ENCODE measurements around the gene EPS15.
A peak's percentile ranks its signal among the peaks of the same experiment; 100 is the strongest.

The EPS15 gene

DNA sequence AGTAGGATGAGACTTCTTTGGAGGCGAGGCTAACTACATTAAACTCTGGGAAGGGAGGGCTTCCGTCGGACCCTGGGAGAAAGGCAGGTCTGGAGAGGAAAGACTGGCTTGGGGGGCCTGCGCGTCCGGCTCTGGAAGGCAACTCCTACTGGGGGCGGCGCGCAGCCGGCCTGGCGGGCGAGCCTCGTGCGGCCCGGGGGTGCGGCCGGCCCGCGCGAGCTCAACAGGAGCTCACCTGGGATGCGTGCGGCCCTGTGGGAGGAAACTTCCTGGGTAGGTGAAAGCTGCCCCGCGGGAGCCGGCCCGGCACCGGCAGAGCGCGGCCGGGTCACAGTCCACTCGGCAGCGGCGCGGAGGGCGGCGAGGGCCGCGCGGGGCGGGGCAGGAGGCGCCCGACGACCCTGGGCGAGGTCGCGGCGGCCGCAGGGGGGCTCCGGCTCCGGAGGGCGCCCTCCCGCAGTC lies 449 bp downstream of the EPS15 start:
- TF ChIP-seq, protein P1, sequence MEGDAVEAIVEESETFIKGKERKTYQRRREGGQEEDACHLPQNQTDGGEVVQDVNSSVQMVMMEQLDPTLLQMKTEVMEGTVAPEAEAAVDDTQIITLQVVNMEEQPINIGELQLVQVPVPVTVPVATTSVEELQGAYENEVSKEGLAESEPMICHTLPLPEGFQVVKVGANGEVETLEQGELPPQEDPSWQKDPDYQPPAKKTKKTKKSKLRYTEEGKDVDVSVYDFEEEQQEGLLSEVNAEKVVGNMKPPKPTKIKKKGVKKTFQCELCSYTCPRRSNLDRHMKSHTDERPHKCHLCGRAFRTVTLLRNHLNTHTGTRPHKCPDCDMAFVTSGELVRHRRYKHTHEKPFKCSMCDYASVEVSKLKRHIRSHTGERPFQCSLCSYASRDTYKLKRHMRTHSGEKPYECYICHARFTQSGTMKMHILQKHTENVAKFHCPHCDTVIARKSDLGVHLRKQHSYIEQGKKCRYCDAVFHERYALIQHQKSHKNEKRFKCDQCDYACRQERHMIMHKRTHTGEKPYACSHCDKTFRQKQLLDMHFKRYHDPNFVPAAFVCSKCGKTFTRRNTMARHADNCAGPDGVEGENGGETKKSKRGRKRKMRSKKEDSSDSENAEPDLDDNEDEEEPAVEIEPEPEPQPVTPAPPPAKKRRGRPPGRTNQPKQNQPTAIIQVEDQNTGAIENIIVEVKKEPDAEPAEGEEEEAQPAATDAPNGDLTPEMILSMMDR (IDR thresholded peaks at IDR 0.05; ENCODE audit: low read depth, low read length) = no peak
- peak overlapping the region; percentile 84 for H3K4me3 ChIP-seq (ENCODE audit: low read depth, low read length)

DNA sequence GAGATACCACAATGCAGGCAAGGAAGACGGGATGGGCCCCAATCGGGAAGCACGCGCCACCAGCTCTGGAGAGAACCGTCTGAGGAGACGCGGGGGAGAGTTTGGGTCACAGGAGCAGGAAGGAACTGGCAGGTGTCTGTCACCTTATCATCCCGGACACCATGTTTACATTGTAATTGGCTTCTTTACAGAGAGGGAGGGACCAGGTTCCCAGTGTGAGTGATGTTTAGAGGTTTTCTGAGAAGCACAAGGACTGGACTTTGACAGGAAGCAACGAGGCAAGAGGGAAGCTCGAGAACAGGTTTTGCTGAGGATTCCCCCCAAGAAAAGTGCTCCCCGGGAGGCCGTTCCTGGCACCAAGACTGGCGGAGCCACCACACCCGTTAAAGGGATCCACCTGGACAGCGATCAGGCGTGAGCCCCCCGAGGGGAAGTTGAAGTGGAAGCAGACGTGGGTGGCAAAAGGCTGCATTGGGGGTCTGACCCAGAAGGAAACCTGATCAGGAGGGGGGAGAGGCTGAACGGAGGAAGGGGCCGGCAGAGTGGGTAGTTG lies 957 bp downstream of the EPS15 start:
- TF ChIP-seq, protein P1 (IDR thresholded peaks at IDR 0.05; ENCODE audit: low read depth, low read length) = no peak
- peak overlapping the region; percentile 84 for H3K4me3 ChIP-seq (ENCODE audit: low read depth, low read length)

DNA sequence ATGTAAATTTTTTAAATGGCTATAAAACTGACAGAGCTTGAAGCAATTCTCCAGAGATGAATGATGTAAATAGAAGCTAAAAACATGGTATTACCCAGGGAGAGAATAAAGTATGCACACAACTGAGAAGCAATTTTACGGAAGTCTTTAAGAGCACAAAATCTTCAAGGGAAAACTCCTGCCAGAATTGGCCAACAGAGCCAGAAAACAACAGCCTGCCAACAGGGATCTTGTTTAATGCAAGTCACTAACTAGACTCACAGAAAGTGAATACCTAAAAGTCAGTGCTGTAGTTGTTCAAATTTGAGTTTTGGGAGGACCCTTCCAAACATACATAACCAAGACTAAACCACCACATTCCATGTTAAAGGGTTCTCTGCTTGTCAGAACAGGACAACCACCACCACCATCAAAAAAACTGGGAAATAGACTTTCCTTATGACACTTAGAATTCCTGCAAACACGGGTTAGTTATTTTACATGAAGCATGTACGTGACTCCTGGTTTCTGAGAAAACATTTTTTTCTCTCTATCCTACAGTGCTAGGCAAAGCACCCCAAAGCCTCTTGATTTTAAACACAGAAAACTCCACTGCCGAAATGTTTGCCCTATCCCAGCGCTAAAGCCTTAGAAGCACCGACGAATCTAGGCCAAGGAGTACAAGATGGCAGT lies 1.6 kb downstream of the EPS15 start:
- TF ChIP-seq, protein P1 (IDR thresholded peaks at IDR 0.05; ENCODE audit: low read depth, low read length) = no peak
- peak overlapping the region; percentile 84 for H3K4me3 ChIP-seq (ENCODE audit: low read depth, low read length)

DNA sequence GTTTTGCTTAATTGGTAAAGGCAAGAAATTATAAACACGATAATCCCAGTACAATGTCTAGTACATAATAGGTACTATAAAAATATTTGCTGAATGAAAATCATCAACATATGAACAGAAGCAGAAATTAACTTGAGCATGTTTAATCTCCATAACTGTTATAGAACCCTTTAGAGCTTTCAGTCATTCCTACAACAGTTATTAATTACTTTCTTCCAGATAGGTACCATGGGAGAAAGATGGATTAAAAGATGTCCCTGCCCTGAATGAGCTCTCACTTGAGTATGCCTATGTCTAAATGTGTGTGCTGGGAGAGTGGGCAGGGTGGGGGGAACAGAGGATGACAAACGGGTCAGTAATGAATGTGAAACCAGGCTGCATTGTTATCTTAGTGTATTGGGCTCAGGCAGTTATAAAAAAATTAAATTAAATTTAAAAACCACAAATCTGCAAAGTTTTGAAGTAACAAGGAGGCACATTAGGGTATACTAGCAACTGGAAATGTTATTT lies 2.4 kb downstream of the EPS15 start:
- no peak overlapping the region; the same call in 1 of the 2 replicates for H3K4me3 ChIP-seq (ENCODE audit: low read depth, low read length)
- TF ChIP-seq, protein P1 (IDR thresholded peaks at IDR 0.05; ENCODE audit: low read depth, low read length) = no peak

DNA sequence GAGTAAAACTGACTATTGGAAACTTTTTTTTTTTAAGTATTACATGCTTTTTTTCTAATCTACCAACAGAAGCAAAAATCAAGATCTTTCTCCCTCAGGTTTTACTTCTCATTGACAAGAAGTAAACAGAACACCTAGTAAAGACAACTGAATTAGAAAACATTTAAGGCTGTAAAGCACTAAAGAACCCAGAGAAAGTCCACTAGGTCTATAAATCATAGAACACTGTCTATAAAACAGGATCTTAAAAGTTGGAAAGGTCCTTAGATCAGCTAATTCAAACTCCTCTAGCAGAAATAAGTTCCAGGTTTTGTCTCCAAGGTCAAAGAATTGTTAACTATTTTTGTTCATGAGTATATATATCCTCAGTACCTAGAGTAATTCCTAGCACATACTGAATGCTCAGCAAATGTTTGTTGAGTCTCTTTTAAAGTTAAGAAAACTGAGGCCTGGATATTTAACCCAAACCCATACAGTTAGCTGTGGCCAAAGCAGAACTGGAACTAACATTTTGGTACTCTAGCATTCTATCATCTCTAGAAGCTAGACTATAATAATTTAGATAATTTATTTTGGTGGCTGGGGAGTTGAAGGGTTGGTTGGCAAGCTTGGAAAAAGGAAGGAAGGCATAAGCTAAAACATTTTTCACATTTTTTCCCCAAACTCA lies 3.0 kb downstream of the EPS15 start:
- H3K4me3 ChIP-seq (ENCODE audit: low read depth, low read length) = no peak overlapping the region

DNA sequence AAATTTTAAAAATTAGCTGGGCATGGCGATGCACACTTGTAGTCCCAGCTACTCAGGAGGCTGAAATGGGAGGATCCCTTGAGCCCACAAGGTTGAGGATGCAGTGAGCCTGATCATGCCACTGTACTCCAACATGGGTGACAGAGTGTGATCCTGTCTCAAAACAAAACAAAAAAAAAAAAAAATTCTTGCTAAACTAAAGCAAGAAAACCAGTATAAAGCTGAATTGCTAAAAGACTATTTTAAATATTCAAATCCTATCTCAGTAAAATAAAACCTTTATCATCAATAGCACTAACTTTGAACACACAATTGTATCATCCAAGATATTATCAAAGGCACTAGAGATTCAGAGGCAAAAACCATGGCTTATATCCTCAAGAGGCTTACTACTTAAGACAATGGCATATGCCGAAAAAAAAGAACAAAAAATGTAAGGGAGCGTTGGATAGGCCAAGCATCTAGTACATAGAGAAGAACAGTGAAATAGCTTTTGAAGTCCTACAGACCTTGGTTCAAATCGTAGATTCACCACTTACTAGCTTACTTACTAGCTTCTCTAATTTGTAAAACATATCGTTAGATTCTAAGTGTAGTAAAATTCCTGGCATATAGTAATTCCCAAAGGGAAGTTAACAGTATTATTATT lies 3.6 kb downstream of the EPS15 start:
- H3K4me3 ChIP-seq (ENCODE audit: low read depth, low read length) = no peak overlapping the region
- TF ChIP-seq, protein P1 (IDR thresholded peaks at IDR 0.05; ENCODE audit: low read depth, low read length) = no peak

More for the DNA sequence above, 3.0 kb downstream of the EPS15 start:
- TF ChIP-seq, protein P1 (IDR thresholded peaks at IDR 0.05; ENCODE audit: low read depth, low read length) = no peak
